Activated T-helper 1 cell treated with anti-CD3 and anti-CD28 coated beads, Interleukin-2, amount 50 U/mL, for 16 hours (primary cell): ENCODE data around the gene KCNAB3.
A peak's percentile ranks its signal among the peaks of the same experiment; 100 is the strongest.
"Not testable (repeated sequence)": the region's sequence is repeated elsewhere in the genome, so short reads cannot be mapped to it uniquely, and the experiment has no call there.

ENCODE experiments used
- DNase-seq, 2 donors: peaks; one replicate each; pipeline ENCODE4 v3.0.0-alpha.2; 2020; ENCODE audit warnings: low read depth in 1 of 2, low spot score in 1 of 2

The KCNAB3 gene

GRCh38 chr17:7929158-7930023 is at the start of gene KCNAB3:
Gene KCNAB3, minus strand, starts transcription at chr17:7929856. Its CDS starts 421 bp downstream, at chr17:7929435.
- DNase-seq, result peak in 1 of 2 donors; percentile 47

GRCh38 chr17:7977805-7978204 is 48.1 kb upstream of the KCNAB3 start:
- DNase-seq, result no peak

GRCh38 chr17:7977039-7977438 is 47.4 kb upstream of the KCNAB3 start:
- DNase-seq, result no peak

- no peak for DNase-seq
Observed at GRCh38 chr17:7974638-7975131, 45.0 kb upstream of the KCNAB3 start.

GRCh38 chr17:7972131-7972785 is 42.6 kb upstream of the KCNAB3 start:
- DNase-seq, result no peak

GRCh38 chr17:7971651-7972050 is 42.0 kb upstream of the KCNAB3 start:
- DNase-seq, result no peak

GRCh38 chr17:7969433-7969832 is 39.8 kb upstream of the KCNAB3 start:
- no peak for DNase-seq

GRCh38 chr17:7967751-7968150 is 38.1 kb upstream of the KCNAB3 start:
- no peak for DNase-seq

GRCh38 chr17:7961421-7961820 is 31.8 kb upstream of the KCNAB3 start:
- DNase-seq, result no peak

- no peak for DNase-seq
Observed at GRCh38 chr17:7959503-7960253, 30.0 kb upstream of the KCNAB3 start.

GRCh38 chr17:7956228-7956965 is 26.7 kb upstream of the KCNAB3 start:
- DNase-seq, result no peak

- no peak for DNase-seq
Observed at GRCh38 chr17:7955414-7956227, 26.0 kb upstream of the KCNAB3 start.

GRCh38 chr17:7953266-7953665 is 23.6 kb upstream of the KCNAB3 start:
- DNase-seq, result not testable (repeated sequence)

- DNase-seq, result no peak
Observed at GRCh38 chr17:7951143-7951792, 21.6 kb upstream of the KCNAB3 start.

GRCh38 chr17:7950578-7950977 is 20.9 kb upstream of the KCNAB3 start:
- no peak for DNase-seq

GRCh38 chr17:7947651-7948050 is 18.0 kb upstream of the KCNAB3 start:
- DNase-seq, result no peak

- DNase-seq, result no peak
Observed at GRCh38 chr17:7946441-7946840, 16.8 kb upstream of the KCNAB3 start.

GRCh38 chr17:7945651-7946050 is 16.0 kb upstream of the KCNAB3 start:
- no peak for DNase-seq

- no peak for DNase-seq
Observed at GRCh38 chr17:7944326-7944725, 14.7 kb upstream of the KCNAB3 start.

- DNase-seq, result no peak
Observed at GRCh38 chr17:7943291-7943690, 13.6 kb upstream of the KCNAB3 start.
